Neuronal stem cell (in vitro differentiated cells): ENCODE results near the gene POLN.
A peak's percentile ranks its signal among the peaks of the same experiment; 100 is the strongest.

ENCODE experiments used
- DNase-seq: peaks from one replicate; pipeline ENCODE4 v3.0.0-alpha.2; 2013; ENCODE audit warnings: low spot score
- H2AFZ ChIP-seq: one replicate; pipeline ENCODE4 v1.6.1; 2013; ENCODE audit warnings: mild to moderate bottlenecking, low read length, inconsistent platforms
- H2AK5ac ChIP-seq: 2 replicates; pipeline ENCODE4 v1.6.1; 2013; ENCODE audit warnings: low read depth, mild to moderate bottlenecking, inconsistent platforms, low read length, moderate library complexity, mixed read lengths
- H2BK120ac ChIP-seq: 2 replicates; pipeline ENCODE4 v1.6.1; 2013; ENCODE audit warnings: low read depth, mild to moderate bottlenecking, inconsistent platforms, low read length, moderate library complexity, mixed read lengths
- H2BK12ac ChIP-seq: one replicate; pipeline ENCODE4 v1.6.1; 2013; ENCODE audit warnings: low read length, inconsistent platforms
- H2BK15ac ChIP-seq: 2 replicates; pipeline ENCODE4 v1.6.1; 2013; ENCODE audit warnings: mild to moderate bottlenecking, low read length, inconsistent platforms, mixed read lengths
- H2BK5ac ChIP-seq: one replicate; pipeline ENCODE4 v1.6.1; 2013; ENCODE audit warnings: inconsistent platforms, mild to moderate bottlenecking, low read length, moderate library complexity
- H3K14ac ChIP-seq: one replicate; pipeline ENCODE4 v1.6.1; 2013; ENCODE audit warnings: low read length, inconsistent platforms
- H3K18ac ChIP-seq: 2 replicates; pipeline ENCODE4 v1.6.1; 2013; ENCODE audit warnings: low read length, inconsistent platforms
- H3K23ac ChIP-seq: 2 replicates; pipeline ENCODE4 v1.6.1; 2013; ENCODE audit warnings: low read depth, mild to moderate bottlenecking, mixed read lengths, low read length, inconsistent platforms; ENCODE audit not compliant: poor library complexity
- H3K27ac ChIP-seq: replicated peaks from 3 replicates; pipeline ENCODE4 v1.5.1; 2013; ENCODE audit warnings: low read length, inconsistent platforms
- H3K27me3 ChIP-seq, 3 experiments: 2 replicates each; pipeline ENCODE4 v1.6.1; 2013; ENCODE audit warnings: low read length in 3 of 3, mild to moderate bottlenecking in 2 of 3, inconsistent platforms in 1 of 3, low read depth in 1 of 3, mixed read lengths in 1 of 3, moderate library complexity in 1 of 3; ENCODE audit not compliant: control insufficient read depth in 3 of 3, insufficient read depth in 3 of 3
- H3K36me3 ChIP-seq, 2 donors: replicated peaks in 1 of 2; 2 replicates each; pipeline ENCODE4 v1.6.1; 2013; ENCODE audit warnings: low read length in 2 of 2; ENCODE audit not compliant: control insufficient read depth in 2 of 2, insufficient read depth in 2 of 2
- H3K4ac ChIP-seq: 2 replicates; pipeline ENCODE4 v1.6.1; 2013; ENCODE audit warnings: inconsistent platforms, mild to moderate bottlenecking, low read length, moderate library complexity
- H3K4me1 ChIP-seq, 2 donors: 1 replicate in 1 of 2; 2 replicates in 1 of 2; pipeline ENCODE4 v1.6.1; 2013; ENCODE audit warnings: low read length in 2 of 2, low read depth in 1 of 2; ENCODE audit not compliant: control insufficient read depth in 2 of 2, insufficient read depth in 1 of 2
- H3K4me2 ChIP-seq: one replicate; pipeline ENCODE4 v1.6.1; 2013; ENCODE audit warnings: mild to moderate bottlenecking, low read length, inconsistent platforms; ENCODE audit not compliant: insufficient read depth, poor library complexity, severe bottlenecking
- H3K4me3 ChIP-seq, 2 donors: 2 replicates each; pipeline ENCODE4 v1.5.1; 2013; ENCODE audit warnings: low read length in 2 of 2, mild to moderate bottlenecking in 2 of 2, inconsistent platforms in 1 of 2, moderate library complexity in 1 of 2
- H3K79me1 ChIP-seq: one replicate; pipeline ENCODE4 v1.6.1; 2013; ENCODE audit warnings: low read depth, mild to moderate bottlenecking, inconsistent platforms, low read length, moderate library complexity
- H3K9ac ChIP-seq: one replicate; pipeline ENCODE4 v1.6.1; 2013; ENCODE audit warnings: mild to moderate bottlenecking, low read depth, low read length, inconsistent platforms; ENCODE audit not compliant: poor library complexity
- H3K9me3 ChIP-seq, 2 donors: replicated peaks in 1 of 2; 2 replicates each; pipeline versions ENCODE3 to v1.6.1; 2013; ENCODE audit warnings: low read length in 2 of 2, mild to moderate bottlenecking in 2 of 2, inconsistent platforms in 1 of 2, low read depth in 1 of 2, mixed read lengths in 1 of 2, moderate library complexity in 1 of 2; ENCODE audit not compliant: control insufficient read depth in 2 of 2, insufficient read depth in 1 of 2
- H4K8ac ChIP-seq: one replicate; pipeline ENCODE4 v1.6.1; 2013; ENCODE audit warnings: low read depth, mild to moderate bottlenecking, inconsistent platforms, low read length, moderate library complexity
- H4K91ac ChIP-seq: one replicate; pipeline ENCODE4 v1.6.1; 2013; ENCODE audit warnings: low read length, low read depth, mild to moderate bottlenecking, inconsistent platforms; ENCODE audit not compliant: poor library complexity
- WGBS, 2 donors: extraction: QIAGEN DNeasy Blood & Tissue Kit; methylation state at CpG; one replicate each; pipeline ENCODE4 v1.1.7; 2013; ENCODE audit warnings: missing lambda C conversion rate in 2 of 2, mixed read lengths in 1 of 2; ENCODE audit not compliant: insufficient read length in 2 of 2, insufficient replicate concordance in 1 of 2; ENCODE audit errors: extremely low coverage in 2 of 2; 5-methylcytosine and 5-hydroxymethylcytosine counted together

Gene POLN

GRCh38 chr4:2049381-2049780, 192.5 kb downstream of the POLN start:
- Histone ChIP-seq H2BK12ac (no peak overlapping the region), H3K4me3 (no peak overlapping the region), H2AK5ac (no peak overlapping the region), H2BK5ac (no peak overlapping the region), H3K36me3 (peaks cover 0 to 6% of the 10 kb centered on the region in 2 donors), H3K4me2 (no peak overlapping the region), H3K23ac (no peak overlapping the region), H3K4ac (no peak overlapping the region), H3K9ac (no peak overlapping the region), H4K8ac (no peak overlapping the region), H3K27ac (no peak overlapping the region), H3K14ac (no peak overlapping the region), H2BK120ac (no peak overlapping the region), H3K18ac (no peak overlapping the region), H2AFZ (no peak overlapping the region), H3K27me3 (peaks cover 0 to 2% (median 0%) of the 10 kb centered on the region in 3 experiments), H4K91ac (no peak overlapping the region), H3K79me1 (peaks cover 2% of the 10 kb centered on the region), H2BK15ac (no peak overlapping the region), H3K4me1 (no peaks in the 10 kb centered on the region), H3K9me3 (peaks cover 0 to 6% of the 10 kb centered on the region in 2 donors)
- no peak for DNase-seq
- no CpG with 5 or more reads among the region's 7 CpGs for WGBS, 2 donors

DNA sequence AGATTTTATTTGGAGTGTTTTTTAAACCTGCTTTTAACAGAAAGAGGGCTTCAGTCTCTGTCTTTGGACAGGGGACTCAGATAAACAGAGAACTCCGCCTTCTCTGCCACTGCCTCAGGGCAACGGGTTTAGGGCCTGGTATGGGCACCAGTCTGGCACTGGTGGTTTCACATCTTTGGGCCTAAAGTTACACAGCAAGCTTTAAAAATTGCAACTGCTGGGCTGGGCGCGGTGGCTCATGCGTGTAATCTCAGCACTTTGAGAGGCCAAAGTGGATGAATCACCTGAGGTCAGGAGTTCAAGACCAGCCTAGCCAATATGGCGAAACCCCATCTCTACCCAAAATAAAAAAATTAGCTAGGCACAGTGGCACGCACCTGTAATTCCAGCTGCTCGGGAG, 193.1 kb downstream of the POLN start:
- Histone ChIP-seq H4K8ac (no peak overlapping the region), H2BK15ac (no peak overlapping the region), H2BK5ac (no peak overlapping the region), H3K9me3 (peaks cover 0 to 7% of the 10 kb centered on the region in 2 donors), H3K27me3 (peaks cover 0 to 2% (median 0%) of the 10 kb centered on the region in 3 experiments), H2AK5ac (no peak overlapping the region), H3K4ac (no peak overlapping the region), H3K4me3 (no peak overlapping the region), H3K79me1 (peaks cover 2% of the 10 kb centered on the region), H3K4me1 (no peaks in the 10 kb centered on the region), H3K4me2 (no peak overlapping the region), H2AFZ (no peak overlapping the region), H3K18ac (no peak overlapping the region), H3K27ac (no peak overlapping the region), H3K9ac (no peak overlapping the region), H2BK12ac (no peak overlapping the region), H4K91ac (no peak overlapping the region), H3K36me3 (peaks cover 0 to 12% of the 10 kb centered on the region in 2 donors), H2BK120ac (no peak overlapping the region), H3K23ac (no peak overlapping the region), H3K14ac (no peak overlapping the region)
- no peak for DNase-seq
- no CpG with 5 or more reads among the region's 8 CpGs for whole genome bisulfite sequencing, 2 donors

DNA sequence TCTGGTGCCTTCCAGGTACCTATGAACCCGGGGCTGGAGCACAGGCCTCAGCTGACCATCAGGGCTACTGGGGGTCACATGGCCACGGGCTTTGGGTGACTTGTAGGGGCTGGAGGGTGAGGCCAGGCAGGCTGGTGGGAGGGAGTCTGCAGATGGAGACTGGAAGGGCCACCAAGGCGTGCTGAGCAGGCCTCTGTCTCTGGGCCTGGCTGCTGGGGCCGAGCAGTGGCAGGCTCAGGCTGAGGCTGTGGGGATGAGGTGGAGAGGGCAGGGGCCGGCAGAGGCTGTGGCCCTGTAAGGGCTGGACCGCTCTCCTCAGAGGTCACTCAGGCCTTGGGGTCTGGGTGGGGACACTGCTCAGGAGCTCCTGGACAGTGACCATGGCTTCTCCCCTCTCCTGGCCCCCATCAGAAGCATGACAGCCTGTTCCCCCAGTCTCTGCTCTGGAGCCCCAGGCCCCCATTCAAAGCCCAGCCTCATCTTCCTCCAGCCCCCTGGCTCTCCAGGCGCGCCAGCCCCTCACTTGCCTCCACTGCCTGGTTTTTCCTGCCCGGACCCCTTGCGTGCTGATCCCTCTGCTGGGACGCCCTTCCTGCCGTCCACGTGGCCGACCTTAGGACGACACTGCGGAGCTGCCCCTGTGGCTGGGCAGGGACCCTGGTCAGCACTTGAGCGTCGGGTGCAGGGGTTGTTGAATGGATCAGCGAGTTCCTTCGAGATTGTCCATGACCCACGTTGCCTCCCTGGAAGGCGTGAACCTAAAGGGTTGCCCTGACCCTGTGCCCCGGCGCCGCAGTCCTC, 193.9 kb downstream of the POLN start:
- H2BK12ac ChIP-seq, result no peak overlapping the region
- H3K4ac ChIP-seq, result no peak overlapping the region
- H4K8ac ChIP-seq, result no peak overlapping the region
- H3K9ac ChIP-seq, result peak overlapping the region; percentile 60
- peak overlapping the region; percentile 13 for H2BK5ac ChIP-seq
- H3K79me1 ChIP-seq, result peaks cover 2% of the 10 kb centered on the region
- H2BK120ac ChIP-seq, result no peak overlapping the region
- H3K18ac ChIP-seq, result peak overlapping the region; percentile 52
- H4K91ac ChIP-seq, result no peak overlapping the region
- WGBS, 2 donors, result no CpG with 5 or more reads among the region's 25 CpGs
- H3K4me1 ChIP-seq, result peaks cover 0 to 2% of the 10 kb centered on the region in 2 donors
- H2BK15ac ChIP-seq, result peak overlapping the region; percentile 85
- peak overlapping the region in 1 of 2 donors; percentile 35 for H3K4me3 ChIP-seq
- H3K23ac ChIP-seq, result peak overlapping the region; percentile 73
- H3K9me3 ChIP-seq, result peaks cover 0 to 7% of the 10 kb centered on the region in 2 donors
- H2AFZ ChIP-seq, result no peak overlapping the region
- peak overlapping the region; percentile 100 for H3K14ac ChIP-seq
- no peak for DNase-seq
- H3K36me3 ChIP-seq, result peaks cover 0 to 17% of the 10 kb centered on the region in 2 donors
- peaks cover 0 to 3% (median 0%) of the 10 kb centered on the region in 3 experiments for H3K27me3 ChIP-seq
- peak overlapping the region; percentile 53 for H2AK5ac ChIP-seq
- H3K4me2 ChIP-seq, result no peak overlapping the region
- H3K27ac ChIP-seq, result no peak overlapping the region

- no peak overlapping the region for H2BK120ac ChIP-seq
- H3K4me2 ChIP-seq, result no peak overlapping the region
- no peak overlapping the region for H3K14ac ChIP-seq
- H3K36me3 ChIP-seq, result peaks cover 0 to 17% of the 10 kb centered on the region in 2 donors
- no peak overlapping the region for H3K27ac ChIP-seq
- no peak overlapping the region for H2BK12ac ChIP-seq
- H3K4me3 ChIP-seq, result no peak overlapping the region
- no peak overlapping the region for H3K9ac ChIP-seq
- H2AK5ac ChIP-seq, result peak overlapping the region; percentile 75
- H3K4me1 ChIP-seq, result peaks cover 2 to 5% of the 10 kb centered on the region in 2 donors
- peak overlapping the region; percentile 83 for H3K18ac ChIP-seq
- DNase-seq, result no peak
- H2BK5ac ChIP-seq, result no peak overlapping the region
- H3K4ac ChIP-seq, result no peak overlapping the region
- H4K91ac ChIP-seq, result no peak overlapping the region
- H3K27me3 ChIP-seq, result peaks cover 0 to 7% (median 0%) of the 10 kb centered on the region in 3 experiments
- peaks cover 7% of the 10 kb centered on the region for H3K79me1 ChIP-seq
- no peak overlapping the region for H2BK15ac ChIP-seq
- H3K23ac ChIP-seq, result peak overlapping the region; percentile 91
- H3K9me3 ChIP-seq, result peaks cover 0 to 7% of the 10 kb centered on the region in 2 donors
- WGBS, 2 donors, result no CpG with 5 or more reads among the region's 57 CpGs
- H4K8ac ChIP-seq, result no peak overlapping the region
- H2AFZ ChIP-seq, result no peak overlapping the region
These were observed 194.8 kb downstream of the POLN start for GRCh38 chr4:2047031-2047660.
